Karpas-422 (cell line): ENCODE results near the gene ATXN1. TPM values are rescaled to one million over a fixed set of nuclear protein-coding genes. Genes with fewer than 3 reads are reported as not detected.

Experiments
- DNase-seq: peaks from one replicate; pipeline ENCODE4 v3.0.0-alpha.2; 2015
- H2AFZ ChIP-seq: fragments of 200-600 bp; sonication (generic); 2 replicates; pipeline ENCODE4 v1.6.1; 2014; ENCODE audit warnings: antibody characterized with exemption, low read length, mixed read lengths
- H3K27ac ChIP-seq: fragments of 200-600 bp; sonication (generic); 2 replicates; pipeline ENCODE4 v1.5.1; 2014; ENCODE audit warnings: mild to moderate bottlenecking, low read length, moderate library complexity
- H3K27me3 ChIP-seq: fragments of 200-600 bp; sonication (generic); 2 replicates; pipeline ENCODE4 v1.6.1; 2014; ENCODE audit warnings: low read length, mixed read lengths
- H3K36me3 ChIP-seq: fragments of 200-600 bp; sonication (generic); 2 replicates; pipeline ENCODE4 v1.6.1; 2014; ENCODE audit warnings: low read length, mixed read lengths; ENCODE audit not compliant: insufficient read depth
- H3K4me1 ChIP-seq: fragments of 200-600 bp; sonication (generic); 2 replicates; pipeline ENCODE4 v1.6.1; 2014; ENCODE audit warnings: mild to moderate bottlenecking, low read length, mixed read lengths
- H3K4me2 ChIP-seq: fragments of 200-600 bp; sonication (generic); 2 replicates; pipeline ENCODE4 v1.6.1; 2014; ENCODE audit warnings: low read length, low read depth, mild to moderate bottlenecking; ENCODE audit not compliant: poor library complexity, severe bottlenecking
- H3K4me3 ChIP-seq: fragments of 200-600 bp; sonication (generic); 2 replicates; pipeline ENCODE4 v1.5.1; 2014; ENCODE audit warnings: mild to moderate bottlenecking, antibody characterized with exemption, low read length, mixed read lengths
- H3K79me2 ChIP-seq: fragments of 200-600 bp; sonication (generic); 2 replicates; pipeline ENCODE4 v1.6.1; 2014; ENCODE audit warnings: mild to moderate bottlenecking, low read length, mixed read lengths
- H3K9ac ChIP-seq: fragments of 200-600 bp; sonication (generic); 2 replicates; pipeline ENCODE4 v1.6.0; 2014; ENCODE audit warnings: low read length
- H3K9me2 ChIP-seq: fragments of 200-600 bp; sonication (generic), shearing (Covaris generic); replicated peaks from 2 replicates; pipeline ENCODE4 v1.6.0; 2014; ENCODE audit warnings: mild to moderate bottlenecking, low read length, moderate library complexity; ENCODE audit not compliant: insufficient read depth
- H3K9me3 ChIP-seq: fragments of 300-700, 200-600 bp; sonication (generic); 2 replicates; pipeline ENCODE4 v1.6.1; 2014; ENCODE audit warnings: low read length, mixed read lengths
- H4K20me1 ChIP-seq: fragments of 200-600 bp; sonication (generic); 2 replicates; pipeline ENCODE4 v1.6.1; 2014; ENCODE audit warnings: mild to moderate bottlenecking, antibody characterized with exemption, low read length, low read depth; ENCODE audit not compliant: insufficient read depth
- total RNA-seq: library from RNA; depleted of rRNA; stranded (reverse); fragments of >200 nt; shearing (Covaris generic); gene quantifications from 2 replicates; pipeline ENCODE4 v1.2.3, GENCODE V29; 2014; ENCODE audit warnings: low replicate concordance

The ATXN1 gene
- total RNA-seq, 1 experiment from 2014 or later: 0.37 TPM

GRCh38 chr6:16346831-16347230, 414.4 kb downstream of the ATXN1 start:
- no peak overlapping the region for H3K4me2 ChIP-seq
- no peak overlapping the region for H2AFZ ChIP-seq
- no peaks in the 10 kb centered on the region for H3K36me3 ChIP-seq
- H3K4me1 ChIP-seq: peaks cover 4% of the 10 kb centered on the region; the same call in 1 of the 2 replicates
- H3K4me3 ChIP-seq: no peak overlapping the region
- no peaks in the 10 kb centered on the region for H4K20me1 ChIP-seq
- no peak overlapping the region for H3K9ac ChIP-seq
- H3K27ac ChIP-seq: no peak overlapping the region
- H3K79me2 ChIP-seq: no peaks in the 10 kb centered on the region
- no peaks in the 10 kb centered on the region for H3K27me3 ChIP-seq
- no peaks in the 10 kb centered on the region for H3K9me3 ChIP-seq
- H3K9me2 ChIP-seq: no peaks in the 10 kb centered on the region
- DNase-seq: no peak

- Histone ChIP-seq H3K36me3 (no peaks in the 10 kb centered on the region), H4K20me1 (no peaks in the 10 kb centered on the region), H3K27ac (no peak overlapping the region), H3K9me3 (no peaks in the 10 kb centered on the region), H3K4me2 (no peak overlapping the region), H3K9ac (no peak overlapping the region), H3K27me3 (no peaks in the 10 kb centered on the region), H3K9me2 (no peaks in the 10 kb centered on the region), H3K4me3 (no peak overlapping the region), H3K4me1 (peaks cover 4% of the 10 kb centered on the region; the same call in 1 of the 2 replicates), H3K79me2 (no peaks in the 10 kb centered on the region), H2AFZ (no peak overlapping the region)
- no peak for DNase-seq
Observed at GRCh38 chr6:16345449-16346330, 415.6 kb downstream of the ATXN1 start.

GRCh38 chr6:16344756-16345155, 416.5 kb downstream of the ATXN1 start:
- H2AFZ ChIP-seq: no peak overlapping the region
- H3K79me2 ChIP-seq: no peaks in the 10 kb centered on the region
- H3K9ac ChIP-seq: no peak overlapping the region
- H3K36me3 ChIP-seq: no peaks in the 10 kb centered on the region
- DNase-seq: no peak
- no peaks in the 10 kb centered on the region for H3K9me3 ChIP-seq
- peaks cover 4% of the 10 kb centered on the region; the same call in 1 of the 2 replicates for H3K4me1 ChIP-seq
- H3K9me2 ChIP-seq: no peaks in the 10 kb centered on the region
- H4K20me1 ChIP-seq: no peaks in the 10 kb centered on the region
- H3K27ac ChIP-seq: no peak overlapping the region
- no peak overlapping the region for H3K4me3 ChIP-seq
- no peak overlapping the region for H3K4me2 ChIP-seq
- H3K27me3 ChIP-seq: no peaks in the 10 kb centered on the region

- H3K4me1 ChIP-seq: peaks cover 12% of the 10 kb centered on the region
- H2AFZ ChIP-seq: no peak overlapping the region
- H3K27me3 ChIP-seq: no peaks in the 10 kb centered on the region
- no peaks in the 10 kb centered on the region for H3K79me2 ChIP-seq
- H3K27ac ChIP-seq: no peak overlapping the region
- no peak for DNase-seq
- no peaks in the 10 kb centered on the region for H4K20me1 ChIP-seq
- H3K9me3 ChIP-seq: no peaks in the 10 kb centered on the region
- no peaks in the 10 kb centered on the region for H3K36me3 ChIP-seq
- no peak overlapping the region for H3K4me3 ChIP-seq
- H3K9ac ChIP-seq: no peak overlapping the region
- H3K9me2 ChIP-seq: no peaks in the 10 kb centered on the region
- no peak overlapping the region for H3K4me2 ChIP-seq
Observed at GRCh38 chr6:16343593-16343992, 417.7 kb downstream of the ATXN1 start.

- Histone ChIP-seq H3K4me2 (no peak overlapping the region), H2AFZ (no peak overlapping the region), H3K79me2 (no peaks in the 10 kb centered on the region), H3K27ac (no peak overlapping the region), H3K9me2 (no peaks in the 10 kb centered on the region), H3K4me3 (no peak overlapping the region), H3K4me1 (peaks cover 18% of the 10 kb centered on the region), H3K9ac (no peak overlapping the region), H4K20me1 (no peaks in the 10 kb centered on the region), H3K27me3 (no peaks in the 10 kb centered on the region), H3K36me3 (no peaks in the 10 kb centered on the region), H3K9me3 (no peaks in the 10 kb centered on the region)
- no peak for DNase-seq
Observed at GRCh38 chr6:16339265-16339587, 422.0 kb downstream of the ATXN1 start.

- no peaks in the 10 kb centered on the region for H3K27me3 ChIP-seq
- H4K20me1 ChIP-seq: no peaks in the 10 kb centered on the region
- no peak overlapping the region for H3K9ac ChIP-seq
- H3K9me3 ChIP-seq: no peaks in the 10 kb centered on the region
- H3K27ac ChIP-seq: no peak overlapping the region
- peak; percentile 57 for DNase-seq
- no peak overlapping the region for H2AFZ ChIP-seq
- no peak overlapping the region for H3K4me2 ChIP-seq
- H3K4me1 ChIP-seq: peaks cover 18% of the 10 kb centered on the region
- no peaks in the 10 kb centered on the region for H3K79me2 ChIP-seq
- H3K4me3 ChIP-seq: no peak overlapping the region
- H3K9me2 ChIP-seq: no peaks in the 10 kb centered on the region
- H3K36me3 ChIP-seq: no peaks in the 10 kb centered on the region
Observed at GRCh38 chr6:16338577-16339264, 422.5 kb downstream of the ATXN1 start.

- Histone ChIP-seq H3K27ac (no peak overlapping the region), H3K4me3 (no peak overlapping the region), H3K27me3 (no peaks in the 10 kb centered on the region), H4K20me1 (no peaks in the 10 kb centered on the region), H3K36me3 (no peaks in the 10 kb centered on the region), H3K4me2 (no peak overlapping the region), H2AFZ (no peak overlapping the region), H3K9ac (no peak overlapping the region), H3K79me2 (no peaks in the 10 kb centered on the region), H3K4me1 (peaks cover 31% of the 10 kb centered on the region), H3K9me3 (no peaks in the 10 kb centered on the region), H3K9me2 (no peaks in the 10 kb centered on the region)
- no peak for DNase-seq
Observed at GRCh38 chr6:16337295-16337975, 423.8 kb downstream of the ATXN1 start.

- no peaks in the 10 kb centered on the region for H3K79me2 ChIP-seq
- H2AFZ ChIP-seq: no peak overlapping the region
- DNase-seq: no peak
- peaks cover 35% of the 10 kb centered on the region for H3K4me1 ChIP-seq
- no peaks in the 10 kb centered on the region for H3K9me3 ChIP-seq
- H3K9me2 ChIP-seq: no peaks in the 10 kb centered on the region
- H3K36me3 ChIP-seq: no peaks in the 10 kb centered on the region
- no peak overlapping the region for H3K4me2 ChIP-seq
- H4K20me1 ChIP-seq: no peaks in the 10 kb centered on the region
- H3K27ac ChIP-seq: no peak overlapping the region
- H3K4me3 ChIP-seq: no peak overlapping the region
- no peaks in the 10 kb centered on the region for H3K27me3 ChIP-seq
- no peak overlapping the region for H3K9ac ChIP-seq
Observed at GRCh38 chr6:16336911-16337294, 424.4 kb downstream of the ATXN1 start.
